GM19467 (cell line): ENCODE measurements around the gene TBC1D22B.
"Not testable (repeated sequence)": the region's sequence is repeated elsewhere in the genome, so short reads cannot be mapped to it uniquely, and the experiment has no call there.

Source experiments
- ATAC-seq: cut with Tn5 transposase; IDR thresholded peaks from one replicate; pipeline ENCODE4 v1.9.1; 2021; ENCODE audit warnings: mild to moderate bottlenecking, moderate library complexity; ENCODE audit not compliant: unreplicated experiment

Gene TBC1D22B

GRCh38 chr6:37302086-37302686, 44.6 kb downstream of the TBC1D22B start:
- no peak for ATAC-seq

- ATAC-seq, result no peak
Observed at GRCh38 chr6:37303091-37303660, 45.6 kb downstream of the TBC1D22B start.

DNA sequence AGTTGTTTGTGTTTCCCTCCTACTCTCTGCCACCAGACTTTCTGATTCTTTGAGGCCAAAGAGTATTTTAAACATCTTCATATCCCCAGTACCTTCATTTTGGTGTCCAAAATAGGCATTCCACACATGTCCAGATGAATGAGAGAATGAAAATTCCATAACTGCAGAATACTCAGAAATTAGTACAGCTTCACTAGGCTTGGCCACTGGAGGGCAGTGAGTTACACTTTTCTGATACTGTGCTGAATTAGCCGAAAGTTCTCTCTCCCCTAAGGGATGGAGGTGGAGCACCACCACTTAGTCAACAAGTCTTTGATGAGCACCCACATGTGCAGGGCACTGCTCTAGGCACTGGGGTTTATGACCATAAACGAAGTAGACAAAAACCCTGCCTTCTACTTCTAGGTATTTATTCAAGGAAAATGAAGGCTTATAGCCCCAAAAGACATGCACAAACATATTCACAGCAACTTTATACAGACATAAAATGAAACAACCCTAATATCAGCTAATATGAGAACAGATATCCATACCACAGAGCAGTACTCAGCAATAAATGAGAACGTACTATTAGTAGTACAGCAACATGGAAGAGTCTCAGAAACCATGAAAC, 46.4 kb downstream of the TBC1D22B start:
- ATAC-seq, result no peak

- ATAC-seq, result no peak
Observed at GRCh38 chr6:37304766-37305165, 47.2 kb downstream of the TBC1D22B start.

DNA sequence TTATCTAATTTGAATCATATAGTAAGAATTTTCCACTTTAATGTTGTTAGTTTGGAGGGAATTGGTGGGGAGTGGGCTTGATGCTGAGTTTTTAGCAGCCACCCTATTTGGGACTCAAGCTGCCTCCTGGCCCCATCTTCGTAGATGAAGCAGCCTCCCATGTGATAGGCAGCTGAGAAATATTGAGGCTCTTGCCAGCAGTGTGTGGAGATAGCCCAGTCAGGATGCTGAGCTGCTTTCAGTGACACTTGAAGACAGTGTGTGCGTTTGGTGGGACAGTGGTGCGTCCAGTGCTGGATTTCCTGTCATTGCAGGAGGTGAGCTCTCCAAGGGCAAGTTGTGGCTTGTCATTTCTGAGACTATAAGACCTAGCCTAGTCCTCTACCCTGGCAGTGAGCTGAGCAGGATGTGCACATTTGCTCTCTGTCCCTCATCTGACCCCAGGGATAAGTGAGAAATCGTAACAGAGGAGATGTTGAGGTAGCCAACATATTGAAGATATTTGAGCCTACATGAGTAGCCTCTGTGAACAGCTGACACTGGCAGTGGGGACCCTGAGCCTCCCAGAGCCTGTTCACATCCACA, 48.4 kb downstream of the TBC1D22B start:
- ATAC-seq, result no peak

- no peak for ATAC-seq
Observed at GRCh38 chr6:37306624-37307222, 49.2 kb downstream of the TBC1D22B start.

- not testable (repeated sequence) for ATAC-seq
Observed at GRCh38 chr6:37307484-37307883, 49.9 kb downstream of the TBC1D22B start.

GRCh38 chr6:37308069-37308815, 50.7 kb downstream of the TBC1D22B start:
- no peak for ATAC-seq

DNA sequence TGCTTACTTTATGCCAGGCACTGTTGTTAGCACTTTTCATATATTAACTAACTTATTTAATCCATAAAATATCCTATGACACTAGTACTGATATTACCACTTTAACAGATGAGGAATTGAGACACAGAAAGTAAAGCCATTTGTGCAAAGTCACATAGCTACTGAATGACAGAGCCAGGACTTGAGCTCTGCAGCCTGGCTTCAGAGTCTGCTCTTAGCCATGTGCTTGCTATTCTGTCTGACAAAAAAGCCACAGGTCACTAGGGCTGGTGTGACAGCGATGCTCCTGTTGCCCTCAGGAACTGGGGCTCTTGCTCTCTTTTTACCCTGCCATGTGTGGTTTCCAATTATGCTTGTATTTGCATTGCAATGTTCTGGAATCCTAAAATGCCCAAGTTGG, 51.5 kb downstream of the TBC1D22B start:
- no peak for ATAC-seq

DNA sequence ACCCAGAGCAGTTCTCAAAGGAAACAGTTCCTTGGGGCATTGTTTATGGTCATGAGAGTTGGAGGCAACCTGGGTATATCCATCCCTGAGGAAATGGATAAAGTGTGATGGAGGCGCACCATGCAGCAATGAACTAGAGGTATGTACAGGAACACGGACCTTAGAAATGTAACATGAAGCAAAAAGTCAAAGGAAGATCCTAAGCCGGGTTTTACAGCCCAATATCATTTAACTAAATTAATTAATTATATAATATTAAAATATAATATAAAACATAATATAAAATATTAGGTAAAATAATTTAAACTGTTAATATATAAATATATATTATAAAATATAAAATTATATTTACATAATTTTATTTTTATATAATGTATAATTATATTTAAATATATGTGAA, 52.1 kb downstream of the TBC1D22B start:
- ATAC-seq, result no peak

- ATAC-seq, result no peak
Observed at GRCh38 chr6:37310966-37311365, 53.4 kb downstream of the TBC1D22B start.

DNA sequence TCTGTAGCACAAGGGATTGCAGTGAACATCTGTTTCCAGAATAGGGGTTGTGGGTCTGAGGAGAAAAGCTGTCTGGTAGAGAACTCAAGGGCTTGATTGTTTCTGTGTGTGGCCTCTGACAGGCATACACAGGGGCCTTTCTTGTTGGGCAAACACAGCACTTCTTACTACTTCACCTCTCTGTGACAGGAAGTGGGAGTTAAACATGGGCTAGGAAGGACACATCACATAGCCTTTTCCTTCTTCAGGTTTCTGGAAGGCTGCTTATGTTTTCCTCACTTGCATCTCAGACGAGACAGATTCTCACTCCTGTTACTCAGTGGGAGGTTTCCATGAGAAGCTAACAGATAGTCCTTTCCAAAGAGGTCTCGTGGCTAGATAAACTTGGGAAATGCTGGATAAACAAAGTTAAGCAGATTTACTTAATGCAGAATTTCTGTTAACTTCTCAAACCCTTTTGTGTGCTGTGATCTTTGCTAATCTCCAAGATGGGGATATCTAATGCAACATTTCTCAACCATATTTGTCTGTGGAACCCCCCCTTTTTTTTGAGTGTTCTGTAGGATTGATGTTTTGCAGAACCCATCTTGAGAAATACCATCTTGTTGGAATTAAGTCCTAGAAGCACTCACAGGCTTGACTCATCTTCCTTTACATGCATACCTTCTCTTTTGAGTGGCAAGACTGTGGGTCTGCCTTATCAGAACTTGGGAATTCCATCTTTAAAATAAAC, 54.3 kb downstream of the TBC1D22B start:
- no peak for ATAC-seq

DNA sequence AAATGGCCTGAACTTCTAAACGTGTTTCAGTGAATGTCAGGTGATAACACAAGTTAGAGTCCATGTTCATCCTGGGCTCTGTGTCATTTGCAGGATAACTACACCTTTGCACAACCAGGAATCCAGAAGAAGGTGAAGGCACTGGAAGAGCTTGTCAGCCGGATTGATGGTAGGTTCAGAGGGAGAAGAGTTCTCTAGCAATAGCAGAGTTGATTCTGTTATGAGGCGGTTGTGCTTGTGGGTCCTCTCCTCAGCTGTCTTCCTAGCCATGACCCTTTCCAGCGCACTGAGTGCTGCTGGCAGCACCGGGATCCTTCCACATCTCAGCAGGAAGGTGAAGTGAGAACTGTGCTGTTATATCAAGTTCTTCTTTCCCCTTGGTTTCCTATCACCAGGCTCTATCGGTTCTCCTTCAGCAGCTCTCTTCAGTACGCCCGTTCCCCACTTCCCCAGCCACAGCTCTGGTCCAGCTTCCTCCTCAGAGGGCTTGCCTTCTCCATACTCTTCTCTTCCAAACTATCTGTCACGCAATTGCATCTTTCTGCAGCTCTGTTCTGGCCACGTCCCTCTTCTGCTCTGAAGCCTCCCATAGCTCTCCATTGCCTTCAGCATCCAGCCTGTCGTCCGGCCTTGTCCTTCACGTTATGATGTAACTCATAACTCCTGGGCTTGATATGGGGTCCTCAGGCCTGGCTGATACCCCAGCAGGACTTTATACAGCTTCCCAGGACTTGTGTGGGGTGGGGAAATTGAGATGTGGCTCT, 56.3 kb downstream of the TBC1D22B start:
- ATAC-seq, result no peak

DNA sequence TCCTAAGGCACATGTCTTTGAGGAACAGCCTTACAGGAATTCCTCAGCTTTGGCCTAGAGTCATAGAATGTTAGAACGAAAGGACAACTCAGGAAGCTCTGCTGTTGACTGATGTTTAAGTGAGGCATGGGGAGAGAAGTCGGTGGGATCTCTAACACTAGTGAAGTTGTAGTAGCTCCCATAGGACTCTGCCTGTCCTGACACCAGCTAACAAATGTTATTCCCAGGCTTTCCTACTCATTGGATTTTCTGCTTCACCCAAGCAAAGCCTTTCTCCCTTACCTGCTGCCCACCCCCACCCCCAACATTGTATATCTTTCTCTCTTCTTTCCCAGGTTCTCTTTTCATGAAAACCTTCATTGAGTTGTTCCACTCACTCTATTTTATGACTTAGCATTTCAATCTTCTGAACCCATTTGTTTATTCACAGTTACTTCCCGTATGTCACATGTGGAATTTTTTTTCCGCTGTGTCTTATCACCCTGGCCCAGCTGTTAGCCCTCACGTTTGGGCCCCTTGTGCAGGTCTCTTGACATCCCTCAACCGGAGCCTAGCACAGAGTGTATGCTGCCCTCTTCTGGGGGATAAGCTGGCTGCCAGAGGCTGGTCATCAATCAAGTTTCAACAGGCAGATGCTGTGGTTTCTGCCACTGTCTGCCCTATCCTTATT, 57.0 kb downstream of the TBC1D22B start:
- no peak for ATAC-seq

DNA sequence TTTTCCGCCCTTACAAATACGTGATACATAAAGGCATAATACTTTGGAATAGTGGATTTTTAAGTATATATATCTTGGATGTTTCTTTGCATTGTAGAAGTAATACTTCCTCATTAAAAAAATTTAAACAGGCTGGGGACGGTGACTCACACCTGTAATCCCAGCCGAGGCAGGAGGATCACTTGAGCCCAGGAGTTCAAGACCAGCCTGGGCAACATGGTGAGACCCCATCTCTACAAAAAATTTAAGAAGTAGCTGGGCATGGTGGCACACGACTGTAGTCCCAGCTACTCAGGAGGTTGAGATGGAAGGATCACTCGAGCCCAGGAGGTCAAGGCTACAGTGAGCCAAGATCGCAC, 57.6 kb downstream of the TBC1D22B start:
- no peak for ATAC-seq

DNA sequence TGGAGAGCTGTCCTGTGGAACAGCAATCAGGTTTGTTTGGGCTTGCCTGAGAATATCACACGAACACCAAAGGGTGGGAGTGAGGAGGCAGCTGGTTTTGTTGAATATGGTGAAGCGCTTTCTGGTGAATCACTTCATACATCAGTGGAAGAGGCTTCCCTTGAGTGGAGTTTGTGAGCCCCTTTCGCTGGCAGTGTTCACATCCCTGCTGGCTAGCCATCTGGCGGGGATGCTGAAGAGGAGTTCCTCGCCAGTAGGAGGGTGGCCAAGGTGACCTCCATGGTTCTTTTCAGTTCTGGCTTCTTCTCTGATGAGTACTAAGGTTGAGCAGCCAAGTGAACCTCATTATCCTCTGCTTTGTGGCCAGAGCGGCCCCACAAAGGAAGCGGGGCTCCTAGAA, 58.5 kb downstream of the TBC1D22B start:
- ATAC-seq, result no peak

DNA sequence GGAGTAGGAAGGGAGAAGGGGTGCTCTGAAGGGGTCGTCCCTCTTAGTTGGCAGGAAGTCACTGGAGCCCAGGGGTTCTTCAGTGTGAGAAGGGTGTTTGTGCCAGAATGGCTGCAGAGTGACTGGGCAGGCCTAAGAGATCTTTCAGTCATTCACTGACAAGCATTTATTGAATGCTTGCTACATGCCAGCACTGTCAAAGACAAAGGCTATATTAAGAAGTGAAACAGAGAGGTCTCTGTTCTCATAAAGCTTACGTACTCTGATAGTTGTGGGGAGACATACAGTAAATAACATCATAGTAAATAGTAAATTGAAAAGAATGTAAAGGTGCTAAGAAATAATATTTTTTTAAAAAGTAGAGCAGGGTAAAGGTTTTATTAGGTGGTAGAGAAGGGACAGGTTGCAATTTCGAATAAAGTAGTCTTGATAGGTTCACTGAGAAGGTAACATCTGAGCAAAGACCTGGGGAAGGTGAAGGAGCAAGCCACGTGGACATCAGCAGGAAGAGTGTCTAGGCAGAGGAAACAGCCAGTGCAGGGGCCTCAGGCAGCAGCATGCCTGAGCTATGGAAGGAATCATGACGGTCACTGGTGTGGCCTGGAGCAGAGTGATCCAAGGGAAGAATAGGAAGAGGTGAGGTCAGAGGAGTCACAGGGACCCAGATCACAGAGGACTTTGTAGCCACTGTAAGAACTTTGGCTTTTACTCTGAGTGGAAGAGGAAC, 59.9 kb downstream of the TBC1D22B start:
- ATAC-seq, result no peak

DNA sequence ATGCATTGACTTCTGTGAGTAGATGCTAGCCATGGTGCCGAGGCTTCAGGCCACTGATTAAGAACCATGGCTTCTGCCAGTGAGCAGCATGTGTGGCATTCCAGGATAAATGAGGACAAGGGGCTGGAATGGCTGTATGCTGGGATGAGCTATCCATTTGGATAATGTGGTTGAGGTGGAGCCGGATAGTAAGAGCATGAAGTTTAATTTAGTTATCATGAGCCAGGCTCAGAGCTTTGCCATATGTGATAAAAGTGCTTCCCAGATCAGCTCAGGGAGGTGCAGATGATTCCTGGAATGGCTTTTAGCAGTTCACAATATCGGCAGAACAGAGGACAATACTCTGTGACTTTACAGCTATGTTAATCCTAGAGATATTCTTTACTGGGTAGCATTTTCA, 61.6 kb downstream of the TBC1D22B start:
- no peak for ATAC-seq
